HuH-7.5 (cell line): ENCODE data around the gene CMSS1.

Experiments
- DNase-seq: peaks from one replicate; pipeline ENCODE4 v3.0.0; 2011; ENCODE audit warnings: low spot score

The CMSS1 gene

DNA sequence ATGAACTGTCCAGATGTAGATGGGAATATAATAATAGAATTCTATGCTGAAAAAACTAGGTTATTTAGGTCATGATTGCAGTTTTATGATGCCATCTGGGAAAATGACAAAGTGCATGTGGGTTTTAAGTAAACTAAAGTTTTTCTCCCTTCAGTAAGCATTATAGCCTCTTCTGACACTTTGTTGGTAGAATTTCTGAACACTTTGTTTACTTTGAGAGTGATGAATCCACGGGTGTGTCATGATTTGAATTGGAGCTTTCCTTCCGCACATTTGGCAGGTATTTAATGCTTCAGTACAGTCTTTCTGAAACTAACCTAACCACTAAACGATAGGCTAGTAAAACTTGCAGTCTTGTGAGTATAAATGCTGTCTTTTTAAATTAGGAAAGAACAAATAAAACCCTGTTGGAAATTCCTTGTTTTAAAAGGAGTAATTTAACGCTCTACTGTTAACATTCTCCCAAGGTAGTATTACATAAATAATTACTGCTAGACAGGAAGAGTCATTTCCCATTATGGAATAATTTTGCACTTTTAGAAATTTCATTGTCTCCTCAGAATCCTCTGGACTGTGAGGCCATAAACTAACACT lies 289.7 kb downstream of the CMSS1 start:
- DNase-seq = no peak

GRCh38 chr3:100108464-100109079 lies 290.9 kb downstream of the CMSS1 start:
- DNase-seq = no peak

- DNase-seq = no peak
These were observed 292.5 kb downstream of the CMSS1 start for GRCh38 chr3:100110162-100110561.

DNA sequence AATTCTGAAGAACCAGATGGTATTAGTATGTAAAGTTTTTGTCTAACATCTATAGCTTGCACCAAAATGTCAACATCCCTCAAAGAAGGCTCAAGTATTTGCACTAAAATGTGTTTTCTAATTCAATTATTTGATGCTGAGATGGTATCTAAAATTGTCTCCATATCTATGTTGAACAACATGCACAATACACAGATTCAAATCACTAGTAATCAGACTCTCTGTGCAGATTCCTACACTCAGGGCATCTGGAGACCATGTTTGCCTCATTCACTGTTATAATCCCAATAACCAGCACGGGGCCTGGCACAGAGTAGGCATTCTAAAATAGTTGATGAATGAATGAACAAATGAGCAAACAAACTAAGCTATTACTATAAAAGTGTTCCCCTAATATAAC lies 294.1 kb downstream of the CMSS1 start:
- no peak for DNase-seq

- no peak for DNase-seq
These were observed 296.2 kb downstream of the CMSS1 start for GRCh38 chr3:100113723-100114412.

DNA sequence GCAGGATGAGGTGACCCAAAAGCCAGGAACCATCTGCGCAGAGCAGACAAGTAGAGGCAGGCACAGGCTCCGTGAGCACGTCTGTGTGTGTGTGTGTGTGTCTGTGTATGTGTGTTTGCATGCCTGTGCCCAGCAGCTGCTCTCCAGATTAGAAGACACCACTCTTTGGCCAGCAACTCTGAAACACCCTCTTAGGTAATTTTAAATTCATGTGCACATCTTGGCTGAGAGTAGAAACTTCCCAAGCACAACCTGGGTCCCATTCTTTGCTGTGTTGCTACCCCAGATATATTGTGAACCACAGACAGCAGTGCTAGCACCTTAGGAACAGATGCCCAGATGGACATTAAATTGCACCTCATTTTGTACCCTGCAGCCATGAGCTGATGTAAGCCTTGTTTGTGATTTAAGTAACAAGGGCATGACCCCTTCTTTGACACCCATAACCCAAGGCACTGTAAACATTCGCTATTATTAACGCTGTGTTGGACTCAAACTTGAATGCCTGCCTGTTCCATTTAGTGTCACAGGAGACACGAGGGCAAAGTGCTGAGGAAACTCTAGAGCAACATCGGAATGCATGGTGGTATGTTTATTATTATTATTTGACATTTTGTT lies 296.9 kb downstream of the CMSS1 start, which contains the start of gene FILIP1L:
Gene FILIP1L (minus strand): TSS at position 89 of the 618 bp plus-strand sequence.
- peak; percentile 13 for DNase-seq

GRCh38 chr3:100117093-100117492 lies 299.4 kb downstream of the CMSS1 start:
- DNase-seq = no peak

DNA sequence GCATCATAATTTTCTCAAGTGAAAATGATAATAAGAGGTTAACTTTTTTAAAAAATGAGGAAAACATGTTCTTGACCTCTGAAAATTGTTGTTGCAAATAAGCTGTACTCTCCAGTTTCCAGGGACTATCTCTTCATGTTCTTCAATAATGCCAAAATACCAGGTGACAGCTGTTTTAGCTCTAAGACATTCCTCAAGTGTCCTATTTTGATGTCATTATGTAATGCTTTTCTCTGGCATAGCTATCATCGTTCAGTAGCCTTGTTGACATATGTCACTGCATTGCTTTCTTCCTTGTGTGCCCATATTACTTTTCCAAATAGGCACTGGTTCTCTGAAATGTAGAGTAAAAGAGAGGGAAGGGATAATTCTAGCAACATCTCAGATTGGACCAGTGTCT lies 302.4 kb downstream of the CMSS1 start:
- no peak for DNase-seq

DNA sequence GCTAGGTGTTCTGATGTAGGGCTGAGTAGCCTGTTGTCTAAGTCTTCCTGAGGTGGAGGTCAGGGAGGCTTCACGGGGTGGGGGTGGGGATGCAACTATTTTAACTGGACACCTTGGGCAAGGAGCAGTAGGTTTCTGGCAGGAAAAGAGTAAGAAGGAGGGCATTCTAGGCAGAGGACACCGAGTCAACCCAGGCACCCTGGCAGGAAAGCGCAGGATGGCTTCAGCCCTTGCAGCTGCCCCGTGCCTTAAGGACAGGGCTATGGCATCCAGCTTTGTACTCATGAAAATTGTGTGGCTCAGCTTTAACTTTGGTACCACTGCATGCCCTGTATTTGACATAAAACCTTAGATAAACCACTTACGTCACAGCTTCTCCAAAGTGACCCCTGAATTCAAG lies 303.0 kb downstream of the CMSS1 start:
- no peak for DNase-seq

DNA sequence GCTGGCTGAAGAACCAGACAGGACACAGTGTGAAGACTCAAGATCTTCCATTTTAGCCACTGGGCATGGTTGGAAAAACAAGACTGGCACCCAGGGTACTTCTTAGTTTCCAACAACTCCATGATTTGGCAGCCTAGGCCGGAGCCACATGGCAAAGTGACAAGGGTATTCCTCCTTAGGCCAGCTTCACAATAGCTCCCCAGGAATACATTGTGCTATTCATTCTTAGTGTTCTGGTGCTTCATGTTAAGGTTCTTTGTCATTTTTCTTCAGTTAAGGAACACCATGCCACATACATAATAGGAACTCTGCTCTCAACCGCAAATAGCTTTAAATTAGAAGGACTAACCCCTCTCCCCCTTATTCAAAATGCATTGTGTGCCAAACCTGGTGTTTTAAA lies 304.7 kb downstream of the CMSS1 start:
- no peak for DNase-seq

DNA sequence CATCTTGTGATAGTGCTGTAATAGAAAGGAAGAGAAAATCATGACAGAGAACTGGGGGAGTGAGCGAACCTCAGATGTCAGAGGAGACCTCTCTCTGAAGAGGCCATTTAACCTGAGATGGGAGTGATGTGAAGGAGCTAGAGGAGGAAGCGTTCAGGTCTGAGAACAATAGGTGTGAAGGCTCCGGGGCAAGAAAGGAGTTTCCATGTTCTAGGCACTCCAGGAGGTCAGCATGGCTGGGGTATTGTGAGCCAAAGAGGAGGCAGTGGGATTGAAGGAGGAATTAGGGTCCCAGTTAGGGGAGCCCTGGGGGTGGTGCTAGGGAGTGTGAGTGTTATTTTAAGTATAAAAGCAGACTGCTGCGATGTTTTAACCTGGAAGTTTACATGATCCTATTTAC lies 305.4 kb downstream of the CMSS1 start:
- DNase-seq = no peak

- DNase-seq = no peak
These were observed 306.6 kb downstream of the CMSS1 start for GRCh38 chr3:100124201-100124761.

DNA sequence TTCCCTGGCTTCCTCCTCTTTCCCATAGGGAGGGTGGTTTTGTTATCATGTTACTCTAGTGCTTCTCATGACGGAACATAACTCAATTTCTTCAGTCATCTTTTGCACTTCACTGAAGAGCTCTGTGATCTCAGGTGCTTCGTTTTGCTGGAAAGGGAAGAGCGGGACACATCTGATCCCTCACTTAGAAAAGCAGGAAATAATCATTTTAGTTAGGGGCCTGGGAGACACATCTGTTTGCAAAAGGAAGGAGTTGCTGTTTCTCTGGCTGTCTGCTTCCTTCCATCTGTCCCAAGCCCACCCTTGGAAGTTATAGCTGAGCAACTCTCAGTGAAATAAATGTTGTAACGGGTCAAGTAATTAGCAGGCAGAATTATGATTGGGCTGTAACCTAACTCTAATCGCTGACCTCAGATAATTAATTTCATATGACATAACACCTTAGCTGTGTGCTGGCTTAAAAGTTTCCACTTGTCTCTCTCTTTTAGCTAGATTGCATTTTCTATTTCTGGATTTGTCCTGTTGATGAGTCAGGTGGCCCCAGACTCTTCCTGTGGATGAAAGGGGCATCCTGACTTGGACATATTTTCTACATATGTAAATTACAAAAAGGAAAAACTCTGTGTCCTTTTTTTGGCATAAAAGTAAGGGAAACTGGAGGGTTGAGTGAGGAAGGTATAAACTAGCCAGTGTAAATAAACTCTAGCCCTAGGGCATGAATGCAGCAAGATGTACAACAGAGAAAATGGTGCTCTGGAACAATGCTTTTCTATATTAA lies 307.7 kb downstream of the CMSS1 start:
- no peak for DNase-seq

DNA sequence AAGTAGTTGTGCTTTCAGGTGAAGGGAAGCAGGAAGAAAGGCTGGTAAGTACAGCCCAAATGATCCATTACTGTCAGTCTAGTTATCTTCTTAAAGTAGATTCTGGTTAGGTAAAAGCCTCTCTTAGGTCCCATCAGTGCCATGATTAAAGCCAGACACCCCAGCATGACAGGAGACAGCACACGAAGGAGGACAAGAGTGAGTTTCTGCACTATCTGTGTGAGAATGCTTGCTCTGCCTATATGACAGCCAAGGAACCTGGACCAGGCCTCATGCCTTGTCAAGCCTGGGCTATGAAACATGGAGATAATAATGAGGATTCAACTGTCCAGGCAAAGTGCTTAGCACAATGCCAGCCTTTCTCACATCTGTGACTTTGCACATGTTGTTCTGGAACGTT lies 310.1 kb downstream of the CMSS1 start:
- DNase-seq = no peak

GRCh38 chr3:100128565-100128964 lies 310.9 kb downstream of the CMSS1 start:
- no peak for DNase-seq

DNA sequence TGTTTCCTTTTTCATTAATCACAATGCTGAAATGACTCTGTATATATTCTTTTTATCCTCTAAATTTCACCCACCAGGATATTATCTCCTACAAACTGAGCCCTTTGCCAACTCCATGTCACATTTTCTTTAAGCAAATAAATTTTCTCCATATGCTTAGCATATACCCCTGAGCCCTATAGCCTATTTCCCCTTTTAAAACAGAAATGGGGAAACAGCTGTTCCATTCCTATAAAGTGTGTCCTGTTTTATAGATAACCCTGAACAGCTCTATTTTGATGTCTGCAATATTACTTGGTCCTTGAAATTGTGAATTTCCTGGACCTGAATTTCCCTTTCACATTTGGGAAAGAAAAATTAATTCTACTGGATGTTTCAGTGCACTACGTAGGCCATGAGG lies 312.3 kb downstream of the CMSS1 start:
- DNase-seq = no peak

DNA sequence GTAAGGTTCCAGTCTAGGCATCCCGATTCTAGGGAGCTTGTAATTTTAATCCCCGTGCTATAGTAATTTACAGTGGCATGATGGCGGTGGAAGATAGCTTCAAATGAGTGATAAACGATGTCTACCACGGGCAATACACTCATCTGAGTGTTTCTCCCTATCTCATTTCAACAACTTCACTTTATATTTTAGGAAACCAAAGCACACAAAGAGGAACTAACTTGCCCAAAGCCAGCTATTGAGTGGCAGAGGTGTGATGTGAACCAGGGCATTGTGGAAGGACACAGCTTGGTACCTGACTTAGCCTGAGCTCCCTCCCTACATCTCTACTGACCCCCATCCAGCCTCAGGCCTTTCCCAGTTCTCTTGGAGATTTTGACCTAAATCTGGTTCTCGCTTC lies 313.6 kb downstream of the CMSS1 start:
- DNase-seq = no peak

- no peak for DNase-seq
These were observed 319.3 kb downstream of the CMSS1 start for GRCh38 chr3:100136921-100137320.

GRCh38 chr3:100140976-100141375 lies 323.3 kb downstream of the CMSS1 start:
- DNase-seq = no peak

DNA sequence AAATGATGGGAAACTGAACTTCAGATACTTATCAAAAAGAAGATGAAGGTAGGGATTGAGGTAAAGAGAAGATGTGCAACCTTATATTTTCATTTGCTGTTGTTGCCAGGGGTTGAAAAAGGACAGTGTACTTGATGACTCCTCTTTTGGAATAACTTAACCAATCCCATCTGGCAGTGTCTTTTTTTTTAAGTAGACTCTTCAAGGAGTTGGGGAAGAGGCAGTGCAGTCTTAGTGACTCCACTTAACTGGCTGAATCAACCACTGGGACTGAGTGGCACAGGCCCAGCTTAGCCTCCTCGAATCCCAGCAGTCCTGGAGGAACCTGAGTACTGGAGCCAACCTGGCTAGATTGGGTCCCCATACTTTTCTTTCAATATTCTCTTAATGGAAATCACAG lies 323.9 kb downstream of the CMSS1 start:
- no peak for DNase-seq

- DNase-seq = no peak
These were observed 326.7 kb downstream of the CMSS1 start for GRCh38 chr3:100144255-100144866.

- DNase-seq = no peak
These were observed 331.5 kb downstream of the CMSS1 start for GRCh38 chr3:100149130-100149529.
